ENCODE data around the gene SPDYE4. TPM values are rescaled to one million over a fixed set of nuclear protein-coding genes. Genes with fewer than 3 reads are reported as not detected.

Gene SPDYE4
- total RNA-seq, 1 experiment from 2014 or later: not detected

- in situ Hi-C loops (cut with HindIII; ENCODE audit: low pct_unique_long_range_greater_than_20kb, low sequenced_read_pairs) (no loop called here), intact Hi-C loops (cut with micrococcal nuclease; ENCODE audit: unreplicated experiment) (no loop called here)
- H3K9me3 ChIP-seq (ENCODE audit: control insufficient read depth, insufficient read depth, low read depth, low read length): no peaks in the 10 kb centered on the region
- H3K4me1 ChIP-seq (ENCODE audit: control insufficient read depth, insufficient read depth, low read length): no peaks in the 10 kb centered on the region
- peaks cover 14% of the 10 kb centered on the region for H3K27me3 ChIP-seq (ENCODE audit: control insufficient read depth, insufficient read depth, low read length)
- POLR2A ChIA-PET: no interaction called here
- no peak for DNase-seq (ENCODE audit: low read depth, low spot score)
- no peak overlapping the region for H3K27ac ChIP-seq (ENCODE audit: low read length)
- CTCF ChIA-PET: interaction anchor here (0.7 kb wide), 1 partner anchor 331 kb away, joined by 3 read pairs; no protein-coding TSS in a partner anchor
- no peaks in the 10 kb centered on the region for H3K36me3 ChIP-seq (ENCODE audit: control insufficient read depth, insufficient read depth, low read length)
- ATAC-seq: no peak
- no peak for TF ChIP-seq TCF7L2 (IDR thresholded peaks at IDR 0.05; ENCODE audit: low read depth, low read length)
- no peak for TF ChIP-seq CTCF (IDR thresholded peaks at IDR 0.05)
- TF ChIP-seq POLR2AphosphoS5 (IDR thresholded peaks at IDR 0.05; ENCODE audit: low read depth, low read length): no peak
- no peak for TF ChIP-seq SIN3A (IDR thresholded peaks at IDR 0.05; ENCODE audit: borderline replicate concordance, insufficient read depth, low read depth, low read length)
- TF ChIP-seq REST (IDR thresholded peaks at IDR 0.05; ENCODE audit: insufficient read depth in 1 of 2, low read depth in 2 of 2, low read length in 1 of 2): no peak
- H3K4me3 ChIP-seq (ENCODE audit: low read depth in 2 of 2, low read length in 2 of 2): no peak overlapping the region
- no TSS peak for BruUV-seq (replicated peaks)
Measured at GRCh38 chr17:8757189-8757588, 1.2 kb downstream of the SPDYE4 start.

GRCh38 chr17:8755590-8756255 is 2.6 kb downstream of the SPDYE4 start:
- H3K4me3 ChIP-seq (ENCODE audit: low read depth in 2 of 2, low read length in 2 of 2): no peak overlapping the region
- BruUV-seq (replicated peaks): no TSS peak
- peaks cover 17% of the 10 kb centered on the region; the same call in 1 of the 2 replicates for H3K27me3 ChIP-seq (ENCODE audit: control insufficient read depth, insufficient read depth, low read length)
- ATAC-seq: no peak
- no peak for DNase-seq (ENCODE audit: low read depth, low spot score)
- no peak for TF ChIP-seq CTCF (IDR thresholded peaks at IDR 0.05)
- no peak for TF ChIP-seq SIN3A (IDR thresholded peaks at IDR 0.05; ENCODE audit: borderline replicate concordance, insufficient read depth, low read depth, low read length)
- TF ChIP-seq POLR2AphosphoS5 (IDR thresholded peaks at IDR 0.05; ENCODE audit: low read depth, low read length): no peak
- TF ChIP-seq TCF7L2 (IDR thresholded peaks at IDR 0.05; ENCODE audit: low read depth, low read length): no peak
- no peak for TF ChIP-seq REST (IDR thresholded peaks at IDR 0.05; ENCODE audit: insufficient read depth in 1 of 2, low read depth in 2 of 2, low read length in 1 of 2)
- H3K9me3 ChIP-seq (ENCODE audit: control insufficient read depth, insufficient read depth, low read depth, low read length): no peaks in the 10 kb centered on the region
- in situ Hi-C loops (cut with HindIII; ENCODE audit: low pct_unique_long_range_greater_than_20kb, low sequenced_read_pairs): no loop called here
- intact Hi-C loops (cut with micrococcal nuclease; ENCODE audit: unreplicated experiment): no loop called here
- no peaks in the 10 kb centered on the region for H3K4me1 ChIP-seq (ENCODE audit: control insufficient read depth, insufficient read depth, low read length)
- ChIA-PET CTCF (no interaction called here), POLR2A (no interaction called here)
- no peak overlapping the region for H3K27ac ChIP-seq (ENCODE audit: low read length)
- H3K36me3 ChIP-seq (ENCODE audit: control insufficient read depth, insufficient read depth, low read length): no peaks in the 10 kb centered on the region
